Psoas muscle (tissue), 8 donors: ENCODE results near the gene PDZRN4. TPM values are rescaled to one million over a fixed set of nuclear protein-coding genes. Genes with fewer than 3 reads are reported as not detected.

Experiments
- ATAC-seq, 4 donors: fragments of 200-7000 bp; cut with Tn5 transposase; one replicate each; pipeline ENCODE4 v1.9.1; 2020; ENCODE audit warnings: moderate library complexity in 3 of 4, mild to moderate bottlenecking in 2 of 4
- DNase-seq, 2 donors: peaks; one replicate each; pipeline ENCODE4 v3.0.0-alpha.2; 2020
- H3K27ac ChIP-seq: fragments of 200-600 bp; one replicate; pipeline ENCODE4 v1.8.0; 2022
- H3K27me3 ChIP-seq, 3 donors: fragments of 200-600 bp in 1 of 3; one replicate each; pipeline versions ENCODE4 v1.6.1 to v1.8.0; 2013 to 2022; ENCODE audit warnings: low read length in 2 of 3, mild to moderate bottlenecking in 2 of 3, moderate library complexity in 1 of 3; ENCODE audit not compliant: insufficient read depth in 3 of 3
- H3K36me3 ChIP-seq, 2 donors: fragments of 200-600 bp in 1 of 2; one replicate each; pipeline versions ENCODE4 v1.6.1 to v1.8.0; 2013 to 2022; ENCODE audit warnings: low read depth in 1 of 2, mild to moderate bottlenecking in 1 of 2, moderate library complexity in 1 of 2; ENCODE audit not compliant: insufficient read depth in 1 of 2
- H3K4me1 ChIP-seq: fragments of 200-600 bp; one replicate; pipeline ENCODE4 v1.8.0; 2022
- H3K4me3 ChIP-seq: fragments of 200-600 bp; one replicate; pipeline ENCODE4 v1.8.0; 2022; ENCODE audit warnings: mild to moderate bottlenecking
- H3K9me3 ChIP-seq: fragments of 200-600 bp; one replicate; pipeline ENCODE4 v1.8.0; 2022
- WGBS, 3 donors: extraction: QIAGEN DNeasy Blood & Tissue Kit; methylation state at CpG; one replicate each; pipeline versions ENCODE4 v1.1.6 to v1.1.7; 2013; 5-methylcytosine and 5-hydroxymethylcytosine counted together
- intact Hi-C, 2 donors: fragments of 100-400 bp; cut with DNase I; formaldehyde crosslinking; loops; one replicate each; pipeline versions ENCODE4 v1.11.0 to v1.14.2; 2022
- polyA plus RNA-seq, 3 donors: library from polyadenylated mRNA; stranded (reverse); fragments of 200-250 nt; gene quantifications; one replicate each; pipeline ENCODE4 v1.2.3, GENCODE V29; 2013
- total RNA-seq, 4 donors: library from RNA; stranded (reverse); fragmentation: NEBNext Ultra II Directional in 2 of 4; extraction: Animal tissue kit (Norgen Biotek cat#: 25700) in 2 of 4; gene quantifications; one replicate each; pipeline versions ENCODE4 v1.2.1 to v1.2.4, GENCODE V29; 2021 to 2023
- TF ChIP-seq, protein P1 (sequence below): fragments of 200-600 bp; IDR thresholded peaks from one replicate; pipeline ENCODE4 v1.8.0; 2022; ENCODE audit warnings: antibody characterized with exemption
- donor health status: healthy with polysubstance abuse.
- donor health status: DM: no; HTN: no; CAD: no; lungs with moderate emphysema.
- donor health status: Bipolar disorder and iron deficiency.
- donor health status: healthy.
- donor health status: DM: yes; HTN: yes; CAD: no.
- donor health status: DM: no; HTN: no; CAD: no.
- donor health status: DM: no; HTN: no; CAD: no.
- donor health status: DM: yes; HTN: yes; CAD: no.

Gene PDZRN4
- total and polyA plus RNA-seq, 7 donors, result 0.11 to 0.39 (median 0.20) TPM; not detected in 1

GRCh38 chr12:41269056-41269455 is 80.9 kb downstream of the PDZRN4 start:
- intact Hi-C loops, result no loop called here
- TF ChIP-seq, protein P1, sequence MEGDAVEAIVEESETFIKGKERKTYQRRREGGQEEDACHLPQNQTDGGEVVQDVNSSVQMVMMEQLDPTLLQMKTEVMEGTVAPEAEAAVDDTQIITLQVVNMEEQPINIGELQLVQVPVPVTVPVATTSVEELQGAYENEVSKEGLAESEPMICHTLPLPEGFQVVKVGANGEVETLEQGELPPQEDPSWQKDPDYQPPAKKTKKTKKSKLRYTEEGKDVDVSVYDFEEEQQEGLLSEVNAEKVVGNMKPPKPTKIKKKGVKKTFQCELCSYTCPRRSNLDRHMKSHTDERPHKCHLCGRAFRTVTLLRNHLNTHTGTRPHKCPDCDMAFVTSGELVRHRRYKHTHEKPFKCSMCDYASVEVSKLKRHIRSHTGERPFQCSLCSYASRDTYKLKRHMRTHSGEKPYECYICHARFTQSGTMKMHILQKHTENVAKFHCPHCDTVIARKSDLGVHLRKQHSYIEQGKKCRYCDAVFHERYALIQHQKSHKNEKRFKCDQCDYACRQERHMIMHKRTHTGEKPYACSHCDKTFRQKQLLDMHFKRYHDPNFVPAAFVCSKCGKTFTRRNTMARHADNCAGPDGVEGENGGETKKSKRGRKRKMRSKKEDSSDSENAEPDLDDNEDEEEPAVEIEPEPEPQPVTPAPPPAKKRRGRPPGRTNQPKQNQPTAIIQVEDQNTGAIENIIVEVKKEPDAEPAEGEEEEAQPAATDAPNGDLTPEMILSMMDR, result no peak
- Histone ChIP-seq H3K4me1 (no peaks in the 10 kb centered on the region), H3K9me3 (no peaks in the 10 kb centered on the region), H3K27me3 (no peaks in the 10 kb centered on the region), H3K27ac (no peak overlapping the region), H3K4me3 (no peak overlapping the region), H3K36me3 (no peaks in the 10 kb centered on the region)
- ATAC-seq, result no peak
- WGBS, 3 donors, result 79 to 84% (median 83%) methylated on average over 1 of the region's 1 CpG
- no peak for DNase-seq

GRCh38 chr12:41271489-41271888 is 83.4 kb downstream of the PDZRN4 start:
- WGBS, 3 donors, result 60 to 61% (median 61%) methylated on average over 3 of the region's 3 CpGs
- intact Hi-C loops, result loop anchor here in 1 of 2 donors (5.0 kb wide), 1 partner anchor 751 kb away; no protein-coding TSS in a partner anchor

DNA sequence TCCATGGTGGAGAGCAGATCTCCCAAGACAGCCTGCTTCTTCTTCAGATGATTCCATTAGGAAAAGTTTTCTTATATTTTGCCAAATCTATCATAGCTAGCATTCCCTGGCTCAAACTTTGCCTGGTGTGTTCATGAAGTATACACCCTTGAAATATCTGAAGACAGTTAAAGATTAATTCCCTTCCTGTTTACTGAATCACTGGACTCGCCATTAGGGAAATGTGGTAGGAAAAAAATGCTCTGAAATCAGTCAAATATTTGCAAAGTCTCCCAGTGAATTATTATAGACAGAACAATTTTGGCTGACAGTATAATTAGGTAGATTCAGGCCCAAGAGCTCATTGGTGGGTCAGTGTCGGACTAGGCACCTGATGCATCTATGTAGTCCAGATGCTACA is 86.5 kb downstream of the PDZRN4 start:
- DNase-seq, result no peak
- no peak overlapping the region for H3K4me3 ChIP-seq
- no peak overlapping the region for H3K27ac ChIP-seq
- intact Hi-C loops, result loop anchor here in 1 of 2 donors (5.0 kb wide), 1 partner anchor 748 kb away; no protein-coding TSS in a partner anchor
- no peaks in the 10 kb centered on the region for H3K4me1 ChIP-seq
- H3K27me3 ChIP-seq, result no peaks in the 10 kb centered on the region
- TF ChIP-seq, protein P1, result no peak
- H3K36me3 ChIP-seq, result no peaks in the 10 kb centered on the region
- H3K9me3 ChIP-seq, result no peaks in the 10 kb centered on the region
- WGBS, 3 donors, result 67 to 80% (median 70%) methylated on average over 2 of the region's 2 CpGs
- no peak for ATAC-seq

More at GRCh38 chr12:41271489-41271888, 83.4 kb downstream of the PDZRN4 start:
- Histone ChIP-seq H3K4me1 (no peaks in the 10 kb centered on the region), H3K36me3 (no peaks in the 10 kb centered on the region), H3K9me3 (no peaks in the 10 kb centered on the region), H3K27me3 (no peaks in the 10 kb centered on the region), H3K27ac (no peak overlapping the region), H3K4me3 (no peak overlapping the region)
- no peak for DNase-seq
- TF ChIP-seq, protein P1, result no peak
- no peak for ATAC-seq

GRCh38 chr12:41277100-41277945 is 89.2 kb downstream of the PDZRN4 start:
- Histone ChIP-seq H3K9me3 (no peaks in the 10 kb centered on the region), H3K4me1 (no peaks in the 10 kb centered on the region), H3K36me3 (no peaks in the 10 kb centered on the region), H3K27me3 (no peaks in the 10 kb centered on the region), H3K4me3 (no peak overlapping the region), H3K27ac (no peak overlapping the region)
- WGBS, 3 donors, result 27 to 30% (median 30%) methylated on average over 15 of the region's 15 CpGs
- TF ChIP-seq, protein P1, result peak; percentile 55
- DNase-seq (no peak), ATAC-seq (no peak)
- intact Hi-C loops, result loop anchor here in 1 of 2 donors (2.0 kb wide), 1 partner anchor 747 kb away; no protein-coding TSS in a partner anchor
